Esophagus (tissue), 2 donors: ENCODE measurements around the gene MORF4L2. TPM values are rescaled to one million over a fixed set of nuclear protein-coding genes. Genes with fewer than 3 reads are reported as not detected.
"Not testable (repeated sequence)": the region's sequence is repeated elsewhere in the genome, so short reads cannot be mapped to it uniquely, and the experiment has no call there.

ENCODE experiments used
- H3K27ac ChIP-seq, 2 donors: one replicate each; pipeline ENCODE4 v1.5.1; 2013; ENCODE audit warnings: low read depth in 2 of 2, mild to moderate bottlenecking in 2 of 2, inconsistent platforms in 1 of 2, low read length in 1 of 2, moderate library complexity in 1 of 2
- H3K27me3 ChIP-seq, 2 donors: one replicate each; pipeline ENCODE4 v1.6.1; 2013; ENCODE audit warnings: low read length in 2 of 2, control low read depth in 1 of 2, mild to moderate bottlenecking in 1 of 2; ENCODE audit not compliant: insufficient read depth in 2 of 2, control insufficient read depth in 1 of 2
- H3K36me3 ChIP-seq, 2 donors: one replicate each; pipeline ENCODE4 v1.6.1; 2013; ENCODE audit warnings: low read length in 1 of 2; ENCODE audit not compliant: control insufficient read depth in 2 of 2, insufficient read depth in 2 of 2
- H3K4me1 ChIP-seq, 2 donors: one replicate each; pipeline ENCODE4 v1.6.1; 2013; ENCODE audit warnings: low read length in 1 of 2; ENCODE audit not compliant: control insufficient read depth in 2 of 2, insufficient read depth in 2 of 2
- H3K4me3 ChIP-seq, 2 donors: one replicate each; pipeline ENCODE4 v1.5.1; 2013; ENCODE audit warnings: low read length in 2 of 2, mild to moderate bottlenecking in 2 of 2, low read depth in 1 of 2, moderate library complexity in 1 of 2
- H3K9me3 ChIP-seq, 2 donors: one replicate each; pipeline ENCODE4 v1.6.1; 2013; ENCODE audit warnings: mild to moderate bottlenecking in 2 of 2, low read depth in 1 of 2, low read length in 1 of 2, moderate library complexity in 1 of 2; ENCODE audit not compliant: control insufficient read depth in 2 of 2, insufficient read depth in 1 of 2
- WGBS, 2 donors: extraction: QIAGEN DNeasy Blood & Tissue Kit; methylation state at CpG; one replicate each; pipeline ENCODE4 v1.1.7; 2013; 5-methylcytosine and 5-hydroxymethylcytosine counted together
- polyA plus RNA-seq, 2 donors: library from polyadenylated mRNA; stranded (reverse); fragments of 200-250 nt; gene quantifications; one replicate each; pipeline ENCODE4 v1.2.3, GENCODE V29; 2013
- donor health status: healthy with polysubstance abuse.
- donor health status: Bipolar disorder and iron deficiency.

The MORF4L2 gene
- polyA plus RNA-seq, 2 donors, result 161 to 242 TPM

- WGBS, 2 donors, result 3 to 26% methylated on average over 5 of the region's 5 CpGs
- Histone ChIP-seq H3K4me3 (peak overlapping the region in 1 of 2 donors; percentile 61), H3K9me3 (peaks cover 0 to 6% of the 10 kb centered on the region in 2 donors), H3K4me1 (no peaks in the 10 kb centered on the region), H3K27ac (no peak overlapping the region), H3K36me3 (peaks cover 0 to 4% of the 10 kb centered on the region in 2 donors), H3K27me3 (no peaks in the 10 kb centered on the region)
Measured at GRCh38 chrX:103685396-103685795, 1.1 kb downstream of the MORF4L2 start.

- H3K27me3 ChIP-seq, result no peaks in the 10 kb centered on the region
- H3K36me3 ChIP-seq, result peaks cover 2 to 4% of the 10 kb centered on the region in 2 donors
- no peak overlapping the region for H3K27ac ChIP-seq
- no peak overlapping the region for H3K4me3 ChIP-seq
- H3K4me1 ChIP-seq, result no peaks in the 10 kb centered on the region
- WGBS, 2 donors, result 45 to 55% methylated on average over 2 of the region's 2 CpGs
- no peaks in the 10 kb centered on the region for H3K9me3 ChIP-seq
Measured at GRCh38 chrX:103681443-103681842, 5.1 kb downstream of the MORF4L2 start.

- H3K4me1 ChIP-seq, result no peaks in the 10 kb centered on the region
- H3K27ac ChIP-seq, result no peak overlapping the region
- H3K36me3 ChIP-seq, result peaks cover 0 to 3% of the 10 kb centered on the region in 2 donors
- H3K9me3 ChIP-seq, result no peaks in the 10 kb centered on the region
- WGBS, 2 donors, result 74 to 83% methylated on average over 5 of the region's 5 CpGs
- H3K27me3 ChIP-seq, result no peaks in the 10 kb centered on the region
- H3K4me3 ChIP-seq, result no peak overlapping the region
Measured at GRCh38 chrX:103678199-103678993, 8.1 kb downstream of the MORF4L2 start.

- no peak overlapping the region for H3K27ac ChIP-seq
- peaks cover 0 to 3% of the 10 kb centered on the region in 2 donors for H3K36me3 ChIP-seq
- no peaks in the 10 kb centered on the region for H3K27me3 ChIP-seq
- WGBS, 2 donors, result 73 to 82% methylated on average over 8 of the region's 8 CpGs
- H3K9me3 ChIP-seq, result no peaks in the 10 kb centered on the region
- H3K4me1 ChIP-seq, result no peaks in the 10 kb centered on the region
- H3K4me3 ChIP-seq, result no peak overlapping the region
Measured at GRCh38 chrX:103674531-103675454, 11.7 kb downstream of the MORF4L2 start.

- Histone ChIP-seq H3K27ac (no peak overlapping the region), H3K27me3 (no peaks in the 10 kb centered on the region), H3K36me3 (no peaks in the 10 kb centered on the region), H3K9me3 (no peaks in the 10 kb centered on the region), H3K4me3 (no peak overlapping the region), H3K4me1 (no peaks in the 10 kb centered on the region)
- 62 to 71% methylated on average over 1 of the region's 1 CpG for WGBS, 2 donors
Measured at GRCh38 chrX:103669745-103670144, 16.8 kb downstream of the MORF4L2 start.

- 74 to 96% methylated on average over 3 of the region's 3 CpGs for WGBS, 2 donors
- Histone ChIP-seq H3K27me3 (peaks cover 0 to 5% of the 10 kb centered on the region in 2 donors), H3K9me3 (no peaks in the 10 kb centered on the region)
Measured at GRCh38 chrX:103666202-103667107, 20.0 kb downstream of the MORF4L2 start.

GRCh38 chrX:103663981-103664762, 22.3 kb downstream of the MORF4L2 start:
- Histone ChIP-seq H3K9me3 (no peaks in the 10 kb centered on the region), H3K36me3 (no peaks in the 10 kb centered on the region), H3K27ac (no peak overlapping the region), H3K4me1 (no peaks in the 10 kb centered on the region), H3K4me3 (no peak overlapping the region), H3K27me3 (peaks cover 0 to 7% of the 10 kb centered on the region in 2 donors)
- WGBS, 2 donors, result 25 to 33% methylated on average over 23 of the region's 23 CpGs

More at GRCh38 chrX:103666202-103667107, 20.0 kb downstream of the MORF4L2 start:
- H3K36me3 ChIP-seq, result no peaks in the 10 kb centered on the region
- H3K4me3 ChIP-seq, result no peak overlapping the region
- H3K4me1 ChIP-seq, result no peaks in the 10 kb centered on the region
- no peak overlapping the region for H3K27ac ChIP-seq

GRCh38 chrX:103659460-103659859, 27.0 kb downstream of the MORF4L2 start:
- not testable (repeated sequence) for H3K27me3 ChIP-seq, H3K4me1 ChIP-seq, H3K36me3 ChIP-seq, H3K4me3 ChIP-seq, H3K27ac ChIP-seq, H3K9me3 ChIP-seq
- WGBS, 2 donors, result 81 to 85% methylated on average over 2 of the region's 2 CpGs
